ENCODE measurements around the gene CLTB. TPM values are rescaled to one million over a fixed set of nuclear protein-coding genes. Genes with fewer than 3 reads are reported as not detected.

CLTB gene
- total and polyA plus RNA-seq, 2 of the 13 experiments (the other 11 are each of a cell fraction or from before 2014, with no cell fraction given): 23.3 to 33.8 TPM

GRCh38 chr5:176361437-176362232 is 54.7 kb downstream of the CLTB start, which contains the start of gene KIAA1191 (continued):
- TF ChIP-seq MLXIP (CRISPR knock-in tag; IDR thresholded peaks at IDR 0.05; ENCODE audit: borderline replicate concordance) (no peak), WIZ (CRISPR knock-in tag; IDR thresholded peaks at IDR 0.05) (no peak), TP53 (CRISPR knock-in tag; conservative IDR thresholded peaks at IDR 0.05) (no peak), MBD4 (IDR thresholded peaks at IDR 0.05; ENCODE audit: borderline replicate concordance, low read length) (no peak), DBP (CRISPR knock-in tag; IDR thresholded peaks at IDR 0.05; ENCODE audit: not compliant biosample characterization) (no peak), HDAC2 (CRISPR knock-in tag; IDR thresholded peaks at IDR 0.05) (peak; percentile 49; the same call in 1 of the 2 replicates), SOX13 (IDR thresholded peaks at IDR 0.05) (no peak), SOX13 (CRISPR knock-in tag; conservative IDR thresholded peaks at IDR 0.05 in 1 of 2, IDR thresholded peaks at IDR 0.05 in 1 of 2) (no peak; a peak in 1 of 4 replicates), ZNF274 (CRISPR knock-in tag; IDR thresholded peaks at IDR 0.05) (peak; percentile 70; the same call in 1 of the 2 replicates), ZNF703 (CRISPR knock-in tag; IDR thresholded peaks at IDR 0.05; ENCODE audit: borderline replicate concordance) (no peak), ZNF552 (CRISPR knock-in tag; IDR thresholded peaks at IDR 0.05; ENCODE audit: borderline replicate concordance) (peak; percentile 90), BCLAF1 (IDR thresholded peaks at IDR 0.05) (no peak), PAF1 (CRISPR knock-in tag; IDR thresholded peaks at IDR 0.05) (no peak), CBX2 (IDR thresholded peaks at IDR 0.05; ENCODE audit: low read depth, low read length) (no peak), CBX2 (CRISPR knock-in tag; IDR thresholded peaks at IDR 0.05; ENCODE audit: low read depth) (no peak), ZBTB4 (CRISPR knock-in tag; IDR thresholded peaks at IDR 0.05; ENCODE audit: borderline replicate concordance) (peak; percentile 87; the same call in 1 of the 2 replicates), AGO1 (IDR thresholded peaks at IDR 0.05; ENCODE audit: low read depth, low read length, poor library complexity, severe bottlenecking) (no peak), CAMTA2 (CRISPR knock-in tag; IDR thresholded peaks at IDR 0.05; ENCODE audit: borderline replicate concordance) (0 out of 2 replicates have a peak, but pooled peaks have one; percentile 15)

All from HepG2 (cell line).